Cerebellar nuclear complex (tissue), 1 donor: Measurements from ENCODE around the gene CDH3.

Experiments
- DNase-seq, 2 experiments: peaks; one replicate each; lab custom pipeline; 2025; lab: John Stamatoyannopoulos, UW

The CDH3 gene

DNA sequence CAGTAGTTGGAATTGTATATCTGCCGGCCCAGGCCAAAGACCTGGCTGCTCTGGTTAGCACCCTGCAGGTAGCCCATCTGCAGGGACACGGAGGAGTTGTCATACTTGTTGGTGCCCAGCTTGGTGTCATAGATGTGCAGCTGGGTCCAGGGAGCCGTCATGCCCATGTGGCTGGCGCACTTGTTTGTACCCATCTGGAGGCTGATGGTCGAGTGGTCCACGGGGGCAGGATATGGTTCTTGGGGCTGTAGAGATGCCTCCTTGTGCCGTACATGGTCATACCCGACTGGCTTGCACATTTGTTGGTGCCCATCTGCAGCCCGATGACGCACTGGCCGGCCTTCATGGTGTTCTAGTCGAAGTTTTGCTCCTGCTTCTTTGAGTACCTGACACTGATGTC lies 6.0 kb downstream of the CDH3 start:
- no peak for DNase-seq

GRCh38 chr16:68652659-68653058 lies 7.5 kb downstream of the CDH3 start:
- no peak for DNase-seq

GRCh38 chr16:68655806-68656205 lies 10.7 kb downstream of the CDH3 start:
- no peak for DNase-seq

DNA sequence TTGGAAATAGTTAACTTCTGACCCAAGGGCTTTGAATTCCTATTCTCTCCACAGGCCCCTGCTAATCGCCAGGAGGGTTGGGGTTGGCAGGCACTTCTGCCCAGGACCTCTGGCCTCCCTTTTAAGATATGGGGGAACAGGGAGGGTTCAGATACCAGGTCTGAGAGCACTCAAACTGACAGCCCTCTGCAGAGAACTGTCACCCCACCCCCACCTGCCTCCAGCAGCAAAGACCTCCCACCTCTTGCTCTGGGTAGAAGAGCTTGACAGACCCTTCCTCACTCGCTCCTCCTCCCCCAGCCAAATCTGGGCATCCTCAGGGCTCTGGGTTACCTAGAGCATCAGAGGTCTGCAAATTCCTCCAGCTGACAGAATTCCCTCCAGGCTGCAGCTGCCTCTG lies 11.6 kb downstream of the CDH3 start:
- no peak for DNase-seq

- DNase-seq = no peak
Observed at GRCh38 chr16:68658341-68658973, 13.3 kb downstream of the CDH3 start.

DNA sequence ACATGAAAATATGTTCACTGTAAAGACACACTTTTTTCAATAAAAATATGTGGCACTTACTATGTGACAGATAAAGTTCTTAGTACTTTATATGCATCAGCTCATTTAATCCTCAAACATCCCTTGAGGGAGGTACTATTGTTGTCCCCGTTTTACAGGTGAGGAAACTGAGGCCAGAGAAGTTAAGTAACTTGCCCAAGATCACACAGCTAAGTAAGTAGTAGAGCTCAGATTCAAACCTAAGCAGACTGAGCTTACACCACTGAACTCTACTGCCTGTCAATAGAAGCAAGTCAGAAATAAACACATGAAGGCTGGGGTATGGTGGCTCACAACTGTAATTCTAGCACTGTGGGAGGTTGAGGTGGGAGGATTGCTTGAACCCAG lies 13.9 kb downstream of the CDH3 start:
- DNase-seq = no peak

GRCh38 chr16:68659412-68660358 lies 14.6 kb downstream of the CDH3 start:
- no peak for DNase-seq

GRCh38 chr16:68660359-68660795 lies 15.3 kb downstream of the CDH3 start:
- no peak for DNase-seq

DNA sequence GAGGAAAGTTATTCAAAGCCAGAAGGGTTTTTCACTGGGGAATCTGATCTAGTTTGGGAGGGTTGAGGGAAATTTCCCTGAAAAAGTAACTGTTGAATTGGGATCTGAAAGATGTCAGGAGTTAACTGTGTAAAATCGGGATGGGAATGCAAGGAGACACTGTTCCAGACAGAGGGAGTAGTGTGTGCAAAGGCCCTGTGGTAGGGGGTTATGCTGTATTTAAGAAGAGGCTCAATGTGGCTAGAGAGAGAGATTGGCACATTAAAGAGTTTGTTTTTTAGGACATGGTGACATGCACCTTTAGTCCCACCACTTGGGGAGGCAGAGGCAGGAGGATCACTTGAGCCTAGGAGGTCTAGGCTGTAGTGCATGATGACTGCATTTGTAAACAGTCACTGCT lies 16.9 kb downstream of the CDH3 start:
- no peak for DNase-seq

DNA sequence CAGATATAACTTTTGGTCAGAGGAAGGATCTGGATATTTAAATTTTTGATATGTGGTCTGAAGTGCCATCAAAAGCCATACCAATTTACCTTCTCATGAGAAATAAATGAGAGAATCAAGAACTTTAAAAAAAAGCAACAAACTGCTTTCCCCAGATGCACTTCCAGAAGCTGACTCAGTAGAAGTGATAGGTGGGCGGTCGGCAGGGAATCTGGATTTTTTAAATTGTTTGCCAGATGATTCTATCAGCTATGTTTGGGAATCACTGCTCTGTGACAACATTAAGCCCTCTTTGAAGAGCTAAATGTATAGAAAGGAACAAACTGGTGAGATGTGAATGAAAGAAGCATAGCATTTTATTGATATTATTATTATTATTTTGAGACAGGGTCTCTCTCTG lies 19.2 kb downstream of the CDH3 start:
- no peak for DNase-seq

GRCh38 chr16:68665501-68665900 lies 20.4 kb downstream of the CDH3 start:
- DNase-seq = no peak

DNA sequence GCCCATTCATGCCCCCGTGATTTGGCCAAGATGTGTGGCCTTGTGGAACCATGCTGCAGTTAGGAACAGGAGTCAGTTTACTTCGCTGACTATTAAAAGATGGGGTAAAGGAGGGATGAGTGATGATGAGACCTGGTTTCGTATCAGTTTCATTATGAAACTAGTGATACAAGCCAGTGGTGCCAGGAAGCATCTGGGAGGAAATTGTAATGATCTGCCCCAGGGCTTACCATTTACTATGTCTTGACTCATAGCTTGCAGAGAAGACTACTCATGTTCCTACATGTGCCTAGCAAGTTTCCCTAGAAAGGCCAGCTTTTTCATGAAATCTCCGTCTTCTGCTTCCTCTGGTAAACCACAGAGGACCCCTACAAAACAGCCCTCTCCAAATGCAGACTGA lies 23.2 kb downstream of the CDH3 start:
- DNase-seq = no peak

DNA sequence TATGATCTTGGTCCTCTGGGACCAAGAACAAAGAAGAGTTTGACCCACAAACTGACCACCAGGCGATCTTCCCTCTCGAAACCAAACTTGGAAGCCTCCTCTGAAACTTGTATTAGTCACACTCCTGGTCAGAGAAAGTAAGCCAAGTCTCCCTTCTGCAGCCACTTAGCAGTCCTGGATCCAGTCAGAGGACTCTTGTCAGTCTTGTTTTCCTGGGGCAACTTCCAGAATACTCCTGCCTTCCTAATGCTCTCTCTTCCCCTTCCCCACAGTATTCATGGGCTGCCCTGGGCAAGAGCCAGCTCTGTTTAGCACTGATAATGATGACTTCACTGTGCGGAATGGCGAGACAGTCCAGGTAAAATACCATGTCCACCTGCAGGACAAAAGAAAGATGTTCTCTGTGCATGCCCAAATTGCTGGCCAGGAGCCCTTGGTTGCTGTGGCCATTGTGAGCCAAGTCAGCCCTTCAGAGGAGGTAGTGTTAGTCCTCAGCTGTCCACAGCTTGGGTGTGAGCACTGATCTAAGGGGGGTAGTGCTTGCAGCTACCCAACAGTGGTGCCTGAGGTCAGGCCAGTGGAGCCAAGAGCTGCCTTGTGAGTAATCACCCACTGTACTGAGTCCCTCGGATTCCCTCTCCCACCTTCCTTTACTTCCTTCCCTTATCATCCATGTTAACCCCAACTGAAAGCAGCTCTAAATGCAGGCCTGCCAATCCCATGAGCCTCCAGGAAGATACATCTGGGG lies 31.2 kb downstream of the CDH3 start:
- no peak for DNase-seq

DNA sequence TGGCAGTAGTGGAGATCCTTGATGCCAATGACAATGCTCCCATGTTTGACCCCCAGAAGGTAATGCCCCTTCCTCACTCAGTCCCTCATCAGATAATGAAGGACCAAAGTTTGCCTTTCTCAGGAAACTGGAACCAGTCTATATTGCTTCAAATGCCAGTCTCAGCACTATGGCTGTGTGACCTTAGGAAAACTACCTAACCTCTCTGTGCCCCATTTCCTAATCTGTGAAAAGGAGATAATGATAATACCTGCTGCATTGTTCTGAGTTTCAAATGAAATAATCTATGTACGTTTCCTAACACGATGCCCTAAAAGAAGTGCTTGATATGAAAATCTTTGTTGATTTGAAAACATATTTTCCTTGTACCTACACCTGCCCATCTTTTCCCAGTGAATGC lies 35.9 kb downstream of the CDH3 start:
- no peak for DNase-seq

DNA sequence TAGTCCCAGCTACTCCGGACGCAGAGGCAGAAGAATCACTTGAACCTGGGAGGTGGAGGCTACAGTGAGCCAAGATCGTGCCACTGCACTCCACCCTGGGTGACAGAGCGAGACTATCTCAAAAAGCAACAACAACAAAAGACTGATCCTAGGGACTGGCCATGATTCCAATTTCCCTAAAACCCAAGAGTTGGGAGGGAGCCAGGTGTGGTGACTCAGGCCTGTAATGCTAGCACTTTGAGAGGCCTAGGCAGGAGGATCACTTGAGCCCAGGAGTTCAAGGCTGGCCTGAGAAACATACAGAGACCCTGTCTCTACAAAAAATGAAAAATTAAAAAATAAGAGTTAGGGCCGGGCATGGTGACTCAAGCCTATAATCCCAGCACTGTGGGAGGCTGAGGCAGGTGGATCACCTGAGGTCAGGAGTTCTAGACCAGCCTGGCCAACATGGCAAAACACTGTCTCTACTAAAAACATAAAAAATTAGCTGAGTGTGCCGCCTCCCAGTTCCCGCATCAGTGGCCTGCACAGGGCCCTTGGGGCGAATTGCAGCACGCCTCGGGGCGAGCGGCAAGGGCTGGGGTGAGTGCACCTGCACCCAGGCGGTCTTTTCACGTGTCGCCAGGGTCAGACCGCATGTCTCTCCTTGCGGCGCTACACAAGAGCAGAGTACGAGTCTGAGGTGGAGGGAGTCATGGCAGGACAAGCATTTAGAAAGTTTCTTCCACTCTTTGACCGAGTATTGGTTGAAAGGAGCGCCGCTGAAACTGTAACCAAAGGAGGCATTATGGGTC lies 40.8 kb downstream of the CDH3 start:
- no peak for DNase-seq

DNA sequence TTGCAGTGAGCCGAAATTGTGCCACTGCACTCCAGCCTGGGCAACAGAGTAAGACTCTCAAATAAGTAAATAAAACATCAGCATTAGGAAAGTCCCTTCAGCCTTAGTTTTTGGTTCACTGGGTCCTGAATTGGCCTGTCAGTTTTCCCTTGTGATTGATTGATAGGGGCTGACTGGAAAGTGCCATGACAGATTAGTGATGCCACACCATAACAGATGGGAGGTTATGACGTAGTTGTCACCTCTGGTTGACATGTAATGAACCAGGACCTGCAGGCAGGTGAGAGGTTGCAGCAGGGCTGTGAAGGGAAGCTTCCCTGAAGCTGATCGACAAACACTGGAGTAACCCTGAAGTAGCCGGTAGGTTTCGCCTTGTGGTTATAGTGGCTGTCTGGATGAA lies 41.8 kb downstream of the CDH3 start:
- DNase-seq = no peak

GRCh38 chr16:68689921-68690320 lies 44.8 kb downstream of the CDH3 start:
- DNase-seq = no peak

DNA sequence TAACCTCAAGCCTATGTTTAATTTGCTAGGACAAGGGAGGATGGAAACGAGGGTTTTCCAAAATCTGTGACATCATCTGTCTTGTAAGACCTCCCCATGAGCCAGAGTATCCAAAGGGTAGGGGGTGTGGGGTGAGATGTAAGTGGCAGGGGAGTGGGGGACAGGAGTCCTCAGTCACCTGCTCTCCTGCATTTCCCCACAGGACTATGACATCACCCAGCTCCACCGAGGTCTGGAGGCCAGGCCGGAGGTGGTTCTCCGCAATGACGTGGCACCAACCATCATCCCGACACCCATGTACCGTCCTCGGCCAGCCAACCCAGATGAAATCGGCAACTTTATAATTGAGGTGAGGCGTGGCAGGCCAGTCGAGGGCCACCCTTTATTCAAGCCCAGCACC lies 50.5 kb downstream of the CDH3 start:
- no peak for DNase-seq

GRCh38 chr16:68696514-68696913 lies 51.4 kb downstream of the CDH3 start:
- no peak for DNase-seq

- no peak for DNase-seq
Observed at GRCh38 chr16:68698091-68698490, 53.0 kb downstream of the CDH3 start.

DNA sequence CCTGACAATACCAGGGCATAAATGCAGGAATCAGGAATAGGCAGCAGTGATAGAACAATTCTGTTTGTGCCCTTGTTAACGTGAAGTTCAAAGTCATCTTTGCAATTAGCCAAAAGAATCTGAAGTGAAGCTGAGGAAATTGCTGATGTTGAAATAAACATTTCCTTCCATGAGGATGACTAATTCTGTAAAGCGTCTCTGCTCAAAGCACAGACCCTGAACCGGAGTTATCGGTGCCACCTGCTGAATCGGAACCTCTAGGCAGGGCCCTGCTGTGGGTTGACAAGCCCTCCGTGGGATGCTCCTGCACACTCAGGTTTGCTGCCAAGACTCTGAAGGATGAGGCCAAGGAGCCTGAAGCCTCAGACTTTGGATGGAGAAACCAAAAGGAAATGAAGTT lies 55.0 kb downstream of the CDH3 start:
- no peak for DNase-seq

DNA sequence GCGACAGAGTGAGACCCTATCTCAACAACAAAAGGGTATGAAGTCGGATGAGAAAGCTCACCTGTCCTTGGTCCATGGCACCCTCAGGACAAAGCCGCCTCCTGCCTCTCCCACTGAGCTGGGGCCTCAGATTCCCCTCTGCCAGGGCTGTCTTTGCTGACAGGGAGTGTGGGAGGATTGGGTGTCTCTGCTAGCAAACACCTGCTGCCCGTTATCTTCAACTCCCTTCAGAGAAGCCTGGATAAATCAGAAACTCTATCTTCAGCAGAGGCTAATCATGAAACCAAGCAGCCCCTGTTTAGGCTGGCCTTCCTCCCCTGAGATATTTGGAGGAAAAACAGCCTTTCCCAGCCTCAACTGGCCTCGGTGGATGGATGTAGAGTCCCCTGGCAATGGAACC lies 55.7 kb downstream of the CDH3 start:
- no peak for DNase-seq
